GM23338 (cell line): ENCODE measurements around the gene HMCES. TPM values are rescaled to one million over a fixed set of nuclear protein-coding genes. Genes with fewer than 3 reads are reported as not detected.
A peak's percentile ranks its signal among the peaks of the same experiment; 100 is the strongest.

Source experiments
- ATAC-seq: fragments of 200-7000 bp; cut with Tn5 transposase; 3 replicates; pipeline ENCODE4 v1.9.1; 2020
- DNase-seq: peaks from one replicate; pipeline ENCODE4 v3.0.0-alpha.2; 2015; ENCODE audit warnings: low spot score
- H2AFZ ChIP-seq: fragments of 200-600 bp; sonication (generic); 2 replicates; pipeline ENCODE4 v1.8.0; 2016; ENCODE audit warnings: antibody characterized with exemption, mild to moderate bottlenecking, moderate library complexity
- H3F3A ChIP-seq: fragments of 200-600 bp; sonication (generic); replicated peaks from 2 replicates; pipeline ENCODE4 v1.8.0; 2017; ENCODE audit warnings: antibody characterized with exemption, mixed run types, low read depth
- H3K27ac ChIP-seq: fragments of 200-600 bp; sonication (generic); 2 replicates; pipeline ENCODE4 v1.6.1; 2016; ENCODE audit warnings: low read depth
- H3K27me3 ChIP-seq: fragments of 200-600 bp; sonication (generic); 2 replicates; pipeline ENCODE4 v1.8.0; 2016; ENCODE audit warnings: mild to moderate bottlenecking, mixed run types, moderate library complexity; ENCODE audit not compliant: insufficient read depth
- H3K36me3 ChIP-seq: fragments of 200-600 bp; sonication (generic); 2 replicates; pipeline ENCODE4 v1.8.0; 2016; ENCODE audit warnings: mild to moderate bottlenecking; ENCODE audit not compliant: insufficient read depth
- H3K4me1 ChIP-seq: fragments of 200-600 bp; sonication (generic); 2 replicates; pipeline ENCODE4 v1.8.0; 2016; ENCODE audit warnings: mild to moderate bottlenecking, moderate library complexity; ENCODE audit not compliant: insufficient read depth
- H3K4me2 ChIP-seq: fragments of 200-600 bp; sonication (generic); 2 replicates; pipeline ENCODE4 v1.7.1; 2017; ENCODE audit warnings: mixed run types
- H3K4me3 ChIP-seq: fragments of 200-600 bp; sonication (generic); 2 replicates; pipeline ENCODE4 v1.6.1; 2016; ENCODE audit warnings: mixed run types
- H3K79me2 ChIP-seq: fragments of 200-600 bp; sonication (generic); replicated peaks from 2 replicates; pipeline ENCODE4 v1.8.0; 2017; ENCODE audit warnings: mild to moderate bottlenecking; ENCODE audit not compliant: insufficient read depth
- H3K9me2 ChIP-seq: fragments of 200-600 bp; sonication (generic); 2 replicates; pipeline ENCODE4 v1.8.0; 2017; ENCODE audit not compliant: insufficient read depth
- H4K20me1 ChIP-seq: fragments of 200-600 bp; sonication (generic); replicated peaks from 2 replicates; pipeline ENCODE4 v1.8.0; 2017; ENCODE audit warnings: mild to moderate bottlenecking; ENCODE audit not compliant: insufficient read depth
- H3K27ac Mint-ChIP-seq: 2 replicates; pipeline ENCODE4 v1.8.0; 2020; ENCODE audit warnings: inconsistent platforms, mild to moderate bottlenecking, moderate library complexity, mixed read lengths
- H3K27me3 Mint-ChIP-seq: 3 replicates; pipeline ENCODE4 v1.8.0; 2022; ENCODE audit warnings: low read depth, mild to moderate bottlenecking, moderate library complexity, mixed read lengths, inconsistent platforms; ENCODE audit not compliant: insufficient read depth, poor library complexity
- H3K36me3 Mint-ChIP-seq: 3 replicates; pipeline ENCODE4 v1.8.0; 2021; ENCODE audit warnings: low read depth, mild to moderate bottlenecking, inconsistent platforms, moderate library complexity, mixed read lengths
- H3K4me1 Mint-ChIP-seq: 3 replicates; pipeline ENCODE4 v1.8.0; 2020; ENCODE audit warnings: mild to moderate bottlenecking, inconsistent platforms, mixed read lengths
- H3K4me3 Mint-ChIP-seq: 3 replicates; pipeline ENCODE4 v1.8.0; 2021; ENCODE audit warnings: moderate library complexity, mild to moderate bottlenecking, inconsistent platforms, mixed read lengths
- H3K9me3 Mint-ChIP-seq: 3 replicates; pipeline ENCODE4 v1.8.0; 2020; ENCODE audit warnings: moderate library complexity, mild to moderate bottlenecking, inconsistent platforms, mixed read lengths
- CREB1 ChIP-seq: fragments of 250-450 bp; sonication (Bioruptor Pico); IDR thresholded peaks from 2 replicates; pipeline ENCODE4 v1.5.0; 2020; ENCODE audit warnings: low read depth, mild to moderate bottlenecking, moderate library complexity
- CTCF ChIP-seq, 2 experiments: fragments of 200-600 bp in 1 of 2; sonication (generic) in 1 of 2; conservative IDR thresholded peaks; 2 replicates each; pipeline versions ENCODE4 v1.5.1 to v1.6.1; 2016 to 2017; ENCODE audit warnings: antibody characterized with exemption in 2 of 2, low read depth in 2 of 2, mild to moderate bottlenecking in 2 of 2, moderate library complexity in 1 of 2
- EZH2 ChIP-seq: fragments of 200-600 bp; sonication (generic); IDR thresholded peaks from one replicate; pipeline ENCODE4 v1.8.0; 2017; ENCODE audit warnings: antibody characterized with exemption, mild to moderate bottlenecking, low read depth; ENCODE audit not compliant: unreplicated experiment
- EZH2phosphoT487 ChIP-seq: fragments of 200-600 bp; sonication (generic); IDR thresholded peaks from one replicate; pipeline ENCODE4 v1.8.1; 2018; ENCODE audit warnings: antibody characterized with exemption; ENCODE audit not compliant: unreplicated experiment
- JUNB ChIP-seq: IDR thresholded peaks from one replicate; pipeline ENCODE4 v1.6.1; 2016; ENCODE audit warnings: antibody characterized with exemption; ENCODE audit not compliant: unreplicated experiment
- NANOG ChIP-seq: IDR thresholded peaks from 2 replicates; pipeline ENCODE4 v1.6.1; 2016; ENCODE audit warnings: antibody characterized with exemption, borderline replicate concordance
- POLR2AphosphoS5 ChIP-seq: IDR thresholded peaks from 2 replicates; pipeline ENCODE4 v1.6.1; 2016; ENCODE audit warnings: antibody characterized with exemption, low read depth
- ZNF114 ChIP-seq: fragments of 250-450 bp; sonication (Bioruptor Pico); IDR thresholded peaks from 2 replicates; pipeline ENCODE4 v1.5.0; 2020; ENCODE audit warnings: mild to moderate bottlenecking, moderate library complexity
- polyA plus RNA-seq: library from polyadenylated mRNA; unstranded; fragments of >200 nt; fragmentation: Nextera tagmentation; extraction: Ambion mirVana; gene quantifications from 2 replicates; pipeline ENCODE4 v1.2.1, GENCODE V29; 2016
- total RNA-seq: library from RNA; depleted of rRNA; stranded (reverse); fragments of >200 nt; shearing (Covaris generic); gene quantifications from 2 replicates; pipeline ENCODE4 v1.2.3, GENCODE V29; 2014
- TF ChIP-seq, protein P1 (sequence below): fragments of 250-450 bp; sonication (Bioruptor Pico); IDR thresholded peaks from 2 replicates; pipeline ENCODE4 v1.5.0; 2020; ENCODE audit warnings: mild to moderate bottlenecking, moderate library complexity
- TF ChIP-seq, protein P2 (sequence below): IDR thresholded peaks from one replicate; pipeline ENCODE4 v1.6.1; 2018; ENCODE audit warnings: antibody characterized with exemption; ENCODE audit not compliant: unreplicated experiment

HMCES gene
- total and polyA plus RNA-seq, 2 experiments from 2014 or later: 36.5 to 44.5 TPM

DNA sequence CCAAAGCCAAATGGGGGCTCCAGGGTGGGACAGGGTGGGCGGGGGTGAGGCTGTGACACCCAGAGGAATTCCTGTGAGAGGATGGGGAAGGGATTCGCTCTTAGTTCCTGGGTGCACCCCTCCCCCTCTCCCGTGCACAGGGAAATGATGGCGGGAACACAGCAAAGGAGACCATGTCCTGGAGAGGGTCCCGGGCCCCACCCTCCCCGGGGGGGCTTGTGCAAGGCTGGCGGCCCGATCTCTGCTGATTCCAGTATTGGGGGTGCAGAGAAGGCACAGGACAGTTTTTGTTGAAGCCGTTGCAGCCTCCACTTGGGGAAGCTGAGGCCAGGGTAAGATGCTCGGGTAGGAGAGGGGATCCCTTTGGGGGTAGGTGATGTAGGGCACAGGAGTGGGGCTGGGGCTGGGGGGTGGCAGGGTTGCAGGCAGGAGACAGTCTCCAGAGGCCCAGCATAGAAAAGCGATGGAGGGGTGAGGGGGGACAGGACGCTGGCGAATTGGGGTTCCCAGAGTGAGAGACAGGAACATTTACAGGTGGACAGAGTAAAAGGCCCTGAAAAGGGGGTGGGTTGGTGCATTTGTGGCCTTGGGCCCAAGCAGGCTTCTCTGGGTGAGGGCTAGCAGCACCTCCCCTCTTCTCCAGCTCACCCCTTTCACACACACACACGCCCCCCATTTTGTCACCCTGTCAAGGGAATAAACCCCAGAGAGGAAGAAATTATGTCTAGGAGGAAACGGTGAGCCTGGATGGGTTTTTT, 38.5 kb downstream of the HMCES start:
- H3K9me3 Mint-ChIP-seq: no peaks in the 10 kb centered on the region; the same call in 2 of the 3 replicates
- no peaks in the 10 kb centered on the region for H3K9me2 ChIP-seq
- H3K4me3 ChIP-seq: peak overlapping the region; percentile 97
- no peaks in the 10 kb centered on the region for H3F3A ChIP-seq
- H3K4me1 ChIP-seq: peaks cover 7% of the 10 kb centered on the region
- peak overlapping the region; percentile 95 for H3K4me2 ChIP-seq
- DNase-seq: no peak
- peaks cover 4% of the 10 kb centered on the region; the same call in 2 of the 3 replicates for H3K36me3 Mint-ChIP-seq
- peaks cover 11% of the 10 kb centered on the region for H3K4me1 Mint-ChIP-seq
- H3K4me3 Mint-ChIP-seq: peak overlapping the region; percentile 93
- ATAC-seq: no peak
- no peaks in the 10 kb centered on the region for H3K27me3 ChIP-seq
- H2AFZ ChIP-seq: peak overlapping the region; percentile 87; the same call in 1 of the 2 replicates
- H3K27ac Mint-ChIP-seq: no peak overlapping the region
- H3K27ac ChIP-seq: no peak overlapping the region
- H3K79me2 ChIP-seq: peaks cover 11% of the 10 kb centered on the region
- H3K27me3 Mint-ChIP-seq: peaks cover 17% of the 10 kb centered on the region
- TF ChIP-seq CTCF (conservative IDR thresholded peaks at IDR 0.05; ENCODE audit: low read depth in 2 of 2): no peak
- no peaks in the 10 kb centered on the region for H4K20me1 ChIP-seq
- no peaks in the 10 kb centered on the region for H3K36me3 ChIP-seq

- H3K27ac Mint-ChIP-seq: no peak overlapping the region
- peaks cover 4% of the 10 kb centered on the region; the same call in 2 of the 3 replicates for H3K36me3 Mint-ChIP-seq
- H3F3A ChIP-seq: no peaks in the 10 kb centered on the region
- H3K9me2 ChIP-seq: no peaks in the 10 kb centered on the region
- DNase-seq (no peak), ATAC-seq (no peak)
- H3K79me2 ChIP-seq: peaks cover 11% of the 10 kb centered on the region
- peaks cover 7% of the 10 kb centered on the region for H3K4me1 ChIP-seq
- H3K4me2 ChIP-seq: no peak overlapping the region
- H4K20me1 ChIP-seq: no peaks in the 10 kb centered on the region
- peaks cover 9% of the 10 kb centered on the region for H3K4me1 Mint-ChIP-seq
- peaks cover 15% of the 10 kb centered on the region for H3K27me3 Mint-ChIP-seq
- no peaks in the 10 kb centered on the region for H3K36me3 ChIP-seq
- H3K9me3 Mint-ChIP-seq: no peaks in the 10 kb centered on the region
- no peak overlapping the region for H3K27ac ChIP-seq
- H3K4me3 ChIP-seq: no peak overlapping the region
- H3K27me3 ChIP-seq: no peaks in the 10 kb centered on the region
- no peak overlapping the region; the same call in 2 of the 3 replicates for H3K4me3 Mint-ChIP-seq
- no peak overlapping the region for H2AFZ ChIP-seq
- TF ChIP-seq ZNF114 (CRISPR knock-in tag): no peak
- no peak for TF ChIP-seq EZH2
- TF ChIP-seq EZH2phosphoT487: no peak
- no peak for TF ChIP-seq CREB1 (CRISPR knock-in tag)
- TF ChIP-seq NANOG: no peak
- no peak for TF ChIP-seq JUNB
- TF ChIP-seq, protein P1, sequence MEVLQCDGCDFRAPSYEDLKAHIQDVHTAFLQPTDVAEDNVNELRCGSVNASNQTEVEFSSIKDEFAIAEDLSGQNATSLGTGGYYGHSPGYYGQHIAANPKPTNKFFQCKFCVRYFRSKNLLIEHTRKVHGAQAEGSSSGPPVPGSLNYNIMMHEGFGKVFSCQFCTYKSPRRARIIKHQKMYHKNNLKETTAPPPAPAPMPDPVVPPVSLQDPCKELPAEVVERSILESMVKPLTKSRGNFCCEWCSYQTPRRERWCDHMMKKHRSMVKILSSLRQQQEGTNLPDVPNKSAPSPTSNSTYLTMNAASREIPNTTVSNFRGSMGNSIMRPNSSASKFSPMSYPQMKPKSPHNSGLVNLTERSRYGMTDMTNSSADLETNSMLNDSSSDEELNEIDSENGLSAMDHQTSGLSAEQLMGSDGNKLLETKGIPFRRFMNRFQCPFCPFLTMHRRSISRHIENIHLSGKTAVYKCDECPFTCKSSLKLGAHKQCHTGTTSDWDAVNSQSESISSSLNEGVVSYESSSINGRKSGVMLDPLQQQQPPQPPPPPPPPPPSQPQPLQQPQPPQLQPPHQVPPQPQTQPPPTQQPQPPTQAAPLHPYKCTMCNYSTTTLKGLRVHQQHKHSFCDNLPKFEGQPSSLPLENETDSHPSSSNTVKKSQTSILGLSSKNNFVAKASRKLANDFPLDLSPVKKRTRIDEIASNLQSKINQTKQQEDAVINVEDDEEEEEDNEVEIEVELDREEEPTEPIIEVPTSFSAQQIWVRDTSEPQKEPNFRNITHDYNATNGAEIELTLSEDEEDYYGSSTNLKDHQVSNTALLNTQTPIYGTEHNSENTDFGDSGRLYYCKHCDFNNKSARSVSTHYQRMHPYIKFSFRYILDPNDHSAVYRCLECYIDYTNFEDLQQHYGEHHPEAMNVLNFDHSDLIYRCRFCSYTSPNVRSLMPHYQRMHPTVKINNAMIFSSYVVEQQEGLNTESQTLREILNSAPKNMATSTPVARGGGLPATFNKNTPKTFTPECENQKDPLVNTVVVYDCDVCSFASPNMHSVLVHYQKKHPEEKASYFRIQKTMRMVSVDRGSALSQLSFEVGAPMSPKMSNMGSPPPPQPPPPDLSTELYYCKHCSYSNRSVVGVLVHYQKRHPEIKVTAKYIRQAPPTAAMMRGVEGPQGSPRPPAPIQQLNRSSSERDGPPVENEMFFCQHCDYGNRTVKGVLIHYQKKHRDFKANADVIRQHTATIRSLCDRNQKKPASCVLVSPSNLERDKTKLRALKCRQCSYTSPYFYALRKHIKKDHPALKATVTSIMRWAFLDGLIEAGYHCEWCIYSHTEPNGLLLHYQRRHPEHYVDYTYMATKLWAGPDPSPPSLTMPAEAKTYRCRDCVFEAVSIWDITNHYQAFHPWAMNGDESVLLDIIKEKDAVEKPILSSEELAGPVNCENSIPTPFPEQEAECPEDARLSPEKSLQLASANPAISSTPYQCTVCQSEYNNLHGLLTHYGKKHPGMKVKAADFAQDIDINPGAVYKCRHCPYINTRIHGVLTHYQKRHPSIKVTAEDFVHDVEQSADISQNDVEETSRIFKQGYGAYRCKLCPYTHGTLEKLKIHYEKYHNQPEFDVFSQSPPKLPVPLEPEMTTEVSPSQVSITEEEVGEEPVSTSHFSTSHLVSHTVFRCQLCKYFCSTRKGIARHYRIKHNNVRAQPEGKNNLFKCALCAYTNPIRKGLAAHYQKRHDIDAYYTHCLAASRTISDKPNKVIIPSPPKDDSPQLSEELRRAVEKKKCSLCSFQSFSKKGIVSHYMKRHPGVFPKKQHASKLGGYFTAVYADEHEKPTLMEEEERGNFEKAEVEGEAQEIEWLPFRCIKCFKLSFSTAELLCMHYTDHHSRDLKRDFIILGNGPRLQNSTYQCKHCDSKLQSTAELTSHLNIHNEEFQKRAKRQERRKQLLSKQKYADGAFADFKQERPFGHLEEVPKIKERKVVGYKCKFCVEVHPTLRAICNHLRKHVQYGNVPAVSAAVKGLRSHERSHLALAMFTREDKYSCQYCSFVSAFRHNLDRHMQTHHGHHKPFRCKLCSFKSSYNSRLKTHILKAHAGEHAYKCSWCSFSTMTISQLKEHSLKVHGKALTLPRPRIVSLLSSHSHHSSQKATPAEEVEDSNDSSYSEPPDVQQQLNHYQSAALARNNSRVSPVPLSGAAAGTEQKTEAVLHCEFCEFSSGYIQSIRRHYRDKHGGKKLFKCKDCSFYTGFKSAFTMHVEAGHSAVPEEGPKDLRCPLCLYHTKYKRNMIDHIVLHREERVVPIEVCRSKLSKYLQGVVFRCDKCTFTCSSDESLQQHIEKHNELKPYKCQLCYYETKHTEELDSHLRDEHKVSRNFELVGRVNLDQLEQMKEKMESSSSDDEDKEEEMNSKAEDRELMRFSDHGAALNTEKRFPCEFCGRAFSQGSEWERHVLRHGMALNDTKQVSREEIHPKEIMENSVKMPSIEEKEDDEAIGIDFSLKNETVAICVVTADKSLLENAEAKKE: no peak
- TF ChIP-seq, protein P2, sequence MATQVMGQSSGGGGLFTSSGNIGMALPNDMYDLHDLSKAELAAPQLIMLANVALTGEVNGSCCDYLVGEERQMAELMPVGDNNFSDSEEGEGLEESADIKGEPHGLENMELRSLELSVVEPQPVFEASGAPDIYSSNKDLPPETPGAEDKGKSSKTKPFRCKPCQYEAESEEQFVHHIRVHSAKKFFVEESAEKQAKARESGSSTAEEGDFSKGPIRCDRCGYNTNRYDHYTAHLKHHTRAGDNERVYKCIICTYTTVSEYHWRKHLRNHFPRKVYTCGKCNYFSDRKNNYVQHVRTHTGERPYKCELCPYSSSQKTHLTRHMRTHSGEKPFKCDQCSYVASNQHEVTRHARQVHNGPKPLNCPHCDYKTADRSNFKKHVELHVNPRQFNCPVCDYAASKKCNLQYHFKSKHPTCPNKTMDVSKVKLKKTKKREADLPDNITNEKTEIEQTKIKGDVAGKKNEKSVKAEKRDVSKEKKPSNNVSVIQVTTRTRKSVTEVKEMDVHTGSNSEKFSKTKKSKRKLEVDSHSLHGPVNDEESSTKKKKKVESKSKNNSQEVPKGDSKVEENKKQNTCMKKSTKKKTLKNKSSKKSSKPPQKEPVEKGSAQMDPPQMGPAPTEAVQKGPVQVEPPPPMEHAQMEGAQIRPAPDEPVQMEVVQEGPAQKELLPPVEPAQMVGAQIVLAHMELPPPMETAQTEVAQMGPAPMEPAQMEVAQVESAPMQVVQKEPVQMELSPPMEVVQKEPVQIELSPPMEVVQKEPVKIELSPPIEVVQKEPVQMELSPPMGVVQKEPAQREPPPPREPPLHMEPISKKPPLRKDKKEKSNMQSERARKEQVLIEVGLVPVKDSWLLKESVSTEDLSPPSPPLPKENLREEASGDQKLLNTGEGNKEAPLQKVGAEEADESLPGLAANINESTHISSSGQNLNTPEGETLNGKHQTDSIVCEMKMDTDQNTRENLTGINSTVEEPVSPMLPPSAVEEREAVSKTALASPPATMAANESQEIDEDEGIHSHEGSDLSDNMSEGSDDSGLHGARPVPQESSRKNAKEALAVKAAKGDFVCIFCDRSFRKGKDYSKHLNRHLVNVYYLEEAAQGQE: no peak
- TF ChIP-seq POLR2AphosphoS5: no peak
Measured at GRCh38 chr3:129317848-129318247, 39.2 kb downstream of the HMCES start.
